Panc1 (cell line): ENCODE data around the gene CXCR5. TPM values are rescaled to one million over a fixed set of nuclear protein-coding genes. Genes with fewer than 3 reads are reported as not detected.

Experiments used
- ATAC-seq: fragments of 200-7000 bp; cut with Tn5 transposase; 2 replicates; pipeline ENCODE4 v1.9.1; 2020; ENCODE audit warnings: mild to moderate bottlenecking, moderate library complexity
- BruUV-seq: library from RNA; stranded (reverse); fragments of 400-500 nt; replicated peaks from 2 replicates; lab custom pipeline; 2021; lab: Mats Ljungman, UMichigan
- CTCF ChIA-PET: fragments of 300-600 bp; sonication (Branson Sonifier 250); formaldehyde crosslinking; loops from one replicate; lab custom pipeline; 2022; ENCODE audit warnings: antibody characterized with exemption; lab: Charles Lee
- POLR2A ChIA-PET: fragments of 300-600 bp; sonication (Branson Sonifier 250); formaldehyde crosslinking; loops from one replicate; lab custom pipeline; 2022; ENCODE audit warnings: antibody characterized with exemption; lab: Charles Lee
- DNase-seq: peaks from one replicate; pipeline ENCODE4 v3.0.0-alpha.2; 2010; ENCODE audit warnings: low read depth, low spot score
- H3K27ac ChIP-seq: 2 replicates; pipeline ENCODE4 v1.5.1; 2011; ENCODE audit warnings: mild to moderate bottlenecking, low read length, inconsistent platforms
- H3K27me3 ChIP-seq: fragments of 200-500 bp; sonication (Bioruptor generic); 2 replicates; pipeline ENCODE4 v1.6.0; 2014; ENCODE audit warnings: low read length, inconsistent platforms; ENCODE audit not compliant: control insufficient read depth, insufficient read depth
- H3K36me3 ChIP-seq: fragments of 200-500 bp; sonication (Bioruptor generic); 2 replicates; pipeline ENCODE4 v1.5.1; 2014; ENCODE audit warnings: inconsistent platforms, mild to moderate bottlenecking, low read length, moderate library complexity; ENCODE audit not compliant: control insufficient read depth, insufficient read depth
- H3K4me1 ChIP-seq: 2 replicates; pipeline ENCODE4 v1.5.1; 2011; ENCODE audit warnings: inconsistent platforms, mild to moderate bottlenecking, low read length, moderate library complexity; ENCODE audit not compliant: control insufficient read depth, insufficient read depth
- H3K4me3 ChIP-seq, 2 experiments: 2 replicates each; pipeline ENCODE4 v1.5.1; 2011 to 2012; ENCODE audit warnings: low read depth in 2 of 2, low read length in 2 of 2, mild to moderate bottlenecking in 2 of 2, inconsistent platforms in 1 of 2, moderate library complexity in 1 of 2
- H3K9me3 ChIP-seq: fragments of 200-500 bp; sonication (Bioruptor generic); 2 replicates; pipeline ENCODE4 v1.5.1; 2014; ENCODE audit warnings: low read depth, mild to moderate bottlenecking, inconsistent platforms, low read length, moderate library complexity; ENCODE audit not compliant: control insufficient read depth, insufficient read depth
- POLR2AphosphoS5 ChIP-seq: IDR thresholded peaks from 2 replicates; pipeline ENCODE4 v1.6.1; 2012; ENCODE audit warnings: mild to moderate bottlenecking, low read depth, low read length, moderate library complexity
- SIN3A ChIP-seq: IDR thresholded peaks from 2 replicates; pipeline ENCODE4 v1.6.1; 2012; ENCODE audit warnings: low read depth, mild to moderate bottlenecking, low read length, moderate library complexity, borderline replicate concordance; ENCODE audit not compliant: insufficient read depth
- TCF7L2 ChIP-seq: IDR thresholded peaks from 2 replicates; pipeline ENCODE4 v1.6.1; 2011; ENCODE audit warnings: mild to moderate bottlenecking, low read depth, low read length, inconsistent platforms
- in situ Hi-C: cut with HindIII; loops from 2 replicates; pipeline ENCODE4 v1.10.0; 2016; ENCODE audit warnings: low sequenced_read_pairs, low pct_unique_long_range_greater_than_20kb
- intact Hi-C: fragments of 100-400 bp; cut with micrococcal nuclease; formaldehyde crosslinking; loops from one replicate; pipeline ENCODE4 v1.10.0; 2022; ENCODE audit not compliant: unreplicated experiment
- microRNA-seq: library from miRNA; unstranded; fragments of <30 nt; microRNA quantifications from one replicate; pipeline ENCODE4 v1.1.0, GENCODE V29; 2020; ENCODE audit not compliant: unreplicated experiment
- total RNA-seq: library from RNA; stranded (reverse); gene quantifications from one replicate; pipeline ENCODE4 v1.2.1, GENCODE V29; 2021; ENCODE audit not compliant: unreplicated experiment
- TF ChIP-seq, protein P1 (sequence below): fragments of 450-650 bp; IDR thresholded peaks from 2 replicates; pipeline ENCODE4 v1.5.1; 2017; ENCODE audit warnings: mild to moderate bottlenecking
- TF ChIP-seq, protein P2 (sequence below), 2 experiments: IDR thresholded peaks; 2 replicates each; pipeline ENCODE4 v1.6.1; 2011 to 2012; ENCODE audit warnings: low read depth in 2 of 2, control low read depth in 1 of 2, low read length in 1 of 2, mild to moderate bottlenecking in 1 of 2, moderate library complexity in 1 of 2; ENCODE audit not compliant: insufficient read depth in 1 of 2

Gene CXCR5
- total RNA-seq, 1 experiment from 2014 or later, result not detected

DNA sequence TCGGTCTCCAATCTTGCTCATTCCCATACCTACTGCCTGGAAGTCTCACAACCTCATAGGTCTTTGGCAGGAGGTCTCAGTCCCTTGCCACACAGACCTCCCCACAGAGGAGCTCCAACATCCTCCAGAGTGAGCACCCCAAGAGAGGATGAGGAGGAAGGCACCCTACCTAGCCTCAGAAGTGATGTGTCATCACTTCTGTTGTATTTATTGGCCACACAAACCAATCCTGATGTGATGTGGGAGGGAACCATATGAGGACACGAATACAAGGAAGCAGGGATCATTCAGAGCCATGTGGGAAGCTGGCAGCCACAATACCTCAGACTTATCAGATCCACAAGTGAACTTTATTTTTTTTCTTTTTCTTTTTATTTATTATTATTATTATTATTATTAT, 63.4 kb downstream of the CXCR5 start:
- POLR2A ChIA-PET, result no interaction called here
- DNase-seq, result no peak
- in situ Hi-C loops, result no loop called here
- Histone ChIP-seq H3K9me3 (no peaks in the 10 kb centered on the region), H3K4me3 (no peak overlapping the region), H3K27ac (no peak overlapping the region), H3K4me1 (no peaks in the 10 kb centered on the region), H3K27me3 (no peaks in the 10 kb centered on the region), H3K36me3 (no peaks in the 10 kb centered on the region)
- TF ChIP-seq SIN3A, result no peak
- TF ChIP-seq, protein P1, sequence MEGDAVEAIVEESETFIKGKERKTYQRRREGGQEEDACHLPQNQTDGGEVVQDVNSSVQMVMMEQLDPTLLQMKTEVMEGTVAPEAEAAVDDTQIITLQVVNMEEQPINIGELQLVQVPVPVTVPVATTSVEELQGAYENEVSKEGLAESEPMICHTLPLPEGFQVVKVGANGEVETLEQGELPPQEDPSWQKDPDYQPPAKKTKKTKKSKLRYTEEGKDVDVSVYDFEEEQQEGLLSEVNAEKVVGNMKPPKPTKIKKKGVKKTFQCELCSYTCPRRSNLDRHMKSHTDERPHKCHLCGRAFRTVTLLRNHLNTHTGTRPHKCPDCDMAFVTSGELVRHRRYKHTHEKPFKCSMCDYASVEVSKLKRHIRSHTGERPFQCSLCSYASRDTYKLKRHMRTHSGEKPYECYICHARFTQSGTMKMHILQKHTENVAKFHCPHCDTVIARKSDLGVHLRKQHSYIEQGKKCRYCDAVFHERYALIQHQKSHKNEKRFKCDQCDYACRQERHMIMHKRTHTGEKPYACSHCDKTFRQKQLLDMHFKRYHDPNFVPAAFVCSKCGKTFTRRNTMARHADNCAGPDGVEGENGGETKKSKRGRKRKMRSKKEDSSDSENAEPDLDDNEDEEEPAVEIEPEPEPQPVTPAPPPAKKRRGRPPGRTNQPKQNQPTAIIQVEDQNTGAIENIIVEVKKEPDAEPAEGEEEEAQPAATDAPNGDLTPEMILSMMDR, result no peak
- TF ChIP-seq POLR2AphosphoS5, result no peak
- TF ChIP-seq TCF7L2, result no peak
- TF ChIP-seq, protein P2, sequence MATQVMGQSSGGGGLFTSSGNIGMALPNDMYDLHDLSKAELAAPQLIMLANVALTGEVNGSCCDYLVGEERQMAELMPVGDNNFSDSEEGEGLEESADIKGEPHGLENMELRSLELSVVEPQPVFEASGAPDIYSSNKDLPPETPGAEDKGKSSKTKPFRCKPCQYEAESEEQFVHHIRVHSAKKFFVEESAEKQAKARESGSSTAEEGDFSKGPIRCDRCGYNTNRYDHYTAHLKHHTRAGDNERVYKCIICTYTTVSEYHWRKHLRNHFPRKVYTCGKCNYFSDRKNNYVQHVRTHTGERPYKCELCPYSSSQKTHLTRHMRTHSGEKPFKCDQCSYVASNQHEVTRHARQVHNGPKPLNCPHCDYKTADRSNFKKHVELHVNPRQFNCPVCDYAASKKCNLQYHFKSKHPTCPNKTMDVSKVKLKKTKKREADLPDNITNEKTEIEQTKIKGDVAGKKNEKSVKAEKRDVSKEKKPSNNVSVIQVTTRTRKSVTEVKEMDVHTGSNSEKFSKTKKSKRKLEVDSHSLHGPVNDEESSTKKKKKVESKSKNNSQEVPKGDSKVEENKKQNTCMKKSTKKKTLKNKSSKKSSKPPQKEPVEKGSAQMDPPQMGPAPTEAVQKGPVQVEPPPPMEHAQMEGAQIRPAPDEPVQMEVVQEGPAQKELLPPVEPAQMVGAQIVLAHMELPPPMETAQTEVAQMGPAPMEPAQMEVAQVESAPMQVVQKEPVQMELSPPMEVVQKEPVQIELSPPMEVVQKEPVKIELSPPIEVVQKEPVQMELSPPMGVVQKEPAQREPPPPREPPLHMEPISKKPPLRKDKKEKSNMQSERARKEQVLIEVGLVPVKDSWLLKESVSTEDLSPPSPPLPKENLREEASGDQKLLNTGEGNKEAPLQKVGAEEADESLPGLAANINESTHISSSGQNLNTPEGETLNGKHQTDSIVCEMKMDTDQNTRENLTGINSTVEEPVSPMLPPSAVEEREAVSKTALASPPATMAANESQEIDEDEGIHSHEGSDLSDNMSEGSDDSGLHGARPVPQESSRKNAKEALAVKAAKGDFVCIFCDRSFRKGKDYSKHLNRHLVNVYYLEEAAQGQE (IDR thresholded peaks at IDR 0.05; ENCODE audit: insufficient read depth in 1 of 2, low read depth in 2 of 2, low read length in 1 of 2), result no peak
- ATAC-seq, result no peak
- BruUV-seq, result no TSS peak
- intact Hi-C loops, result no loop called here
- CTCF ChIA-PET, result interaction anchor here (0.8 kb wide), 1 partner anchor 46 kb away, joined by 7 read pairs; no protein-coding TSS in a partner anchor

Small RNAs within 50 kb of the gene (microRNA-seq; reads per million reads assigned to microRNA genes)
- not detected for gene MIR4492

Other genes starting within 250 kb of the CXCR5 start
- gene TREH, start 204.2 kb upstream of the CXCR5 start, total RNA-seq, result 0.05 TPM
- 155 TPM for gene DDX6, start 92.7 kb upstream of the CXCR5 start, total RNA-seq
- gene BCL9L, start 42.0 kb downstream of the CXCR5 start, total RNA-seq, result 234 TPM
- 0.92 TPM for gene UPK2, start 72.4 kb downstream of the CXCR5 start, total RNA-seq
- not detected for gene FOXR1, start 87.9 kb downstream of the CXCR5 start, total RNA-seq
- 45.4 TPM for gene CENATAC, start 114.2 kb downstream of the CXCR5 start, total RNA-seq
- 1,083 TPM for gene RPS25, start 134.5 kb downstream of the CXCR5 start, total RNA-seq
- 78.9 TPM for gene TRAPPC4, start 134.9 kb downstream of the CXCR5 start, total RNA-seq
- gene SLC37A4, start 147.0 kb downstream of the CXCR5 start, total RNA-seq, result 33.2 TPM
- 268 TPM for gene HYOU1, start 173.3 kb downstream of the CXCR5 start, total RNA-seq
- 28.2 TPM for gene VPS11, start 183.9 kb downstream of the CXCR5 start, total RNA-seq
- gene HMBS, start 201.0 kb downstream of the CXCR5 start, total RNA-seq, result 61.6 TPM
- gene DPAGT1, start 218.0 kb downstream of the CXCR5 start, total RNA-seq, result 72.1 TPM
- gene C2CD2L, start 223.5 kb downstream of the CXCR5 start, total RNA-seq, result 10.1 TPM
- 52.7 TPM for gene HINFP, start 237.7 kb downstream of the CXCR5 start, total RNA-seq